GM11168 (cell line): ENCODE results near the gene IPO9.
"Not testable (repeated sequence)": the region's sequence is repeated elsewhere in the genome, so short reads cannot be mapped to it uniquely, and the experiment has no call there.

Experiments
- in situ Hi-C: fragments of 300-500 bp; cut with MboI; formaldehyde crosslinking; loops from one replicate; pipeline ENCODE4 v1.12.0; 2022; ENCODE audit warnings: low sequenced_read_pairs; ENCODE audit not compliant: unreplicated experiment

Gene IPO9

DNA sequence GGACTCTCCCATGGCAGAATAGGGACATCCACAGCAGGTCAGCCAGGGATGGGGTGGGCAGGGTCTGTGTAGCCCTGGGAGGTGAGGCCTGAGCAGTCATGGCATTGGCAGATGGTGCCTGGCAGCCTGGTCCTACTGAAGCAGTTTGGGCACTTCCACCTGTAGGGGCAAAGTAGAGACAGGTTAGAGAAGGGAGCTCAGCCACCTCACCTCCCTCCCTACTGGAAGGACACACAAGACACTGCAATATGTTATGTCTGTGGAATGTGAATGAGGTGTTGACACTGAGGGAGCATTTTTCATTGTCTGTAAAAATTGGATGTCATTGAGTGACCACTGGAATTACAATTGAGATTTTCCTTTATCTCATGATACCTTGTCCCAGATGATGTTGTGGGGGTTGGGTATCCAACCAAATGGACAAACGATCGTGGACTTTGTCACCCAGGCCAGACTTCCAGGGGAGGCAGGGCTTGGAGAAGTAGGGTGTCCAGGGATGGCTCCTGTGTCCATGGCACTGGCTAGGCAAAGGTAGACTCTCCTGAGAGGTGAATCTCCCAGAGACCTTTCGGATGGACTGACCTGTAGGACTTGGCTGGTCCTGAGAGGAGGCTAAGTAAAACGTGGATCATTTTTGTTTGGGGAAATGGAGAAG lies 69.4 kb downstream of the IPO9 start:
- in situ Hi-C loops = loop anchor here (25.0 kb wide), 1 partner anchor 214 kb away; the partner anchor contains the start of gene GPR37L1

- in situ Hi-C loops = loop anchor here (25.0 kb wide), 1 partner anchor 213 kb away; the partner anchor contains the start of gene GPR37L1
These were observed 70.0 kb downstream of the IPO9 start for GRCh38 chr1:201898992-201899391.

DNA sequence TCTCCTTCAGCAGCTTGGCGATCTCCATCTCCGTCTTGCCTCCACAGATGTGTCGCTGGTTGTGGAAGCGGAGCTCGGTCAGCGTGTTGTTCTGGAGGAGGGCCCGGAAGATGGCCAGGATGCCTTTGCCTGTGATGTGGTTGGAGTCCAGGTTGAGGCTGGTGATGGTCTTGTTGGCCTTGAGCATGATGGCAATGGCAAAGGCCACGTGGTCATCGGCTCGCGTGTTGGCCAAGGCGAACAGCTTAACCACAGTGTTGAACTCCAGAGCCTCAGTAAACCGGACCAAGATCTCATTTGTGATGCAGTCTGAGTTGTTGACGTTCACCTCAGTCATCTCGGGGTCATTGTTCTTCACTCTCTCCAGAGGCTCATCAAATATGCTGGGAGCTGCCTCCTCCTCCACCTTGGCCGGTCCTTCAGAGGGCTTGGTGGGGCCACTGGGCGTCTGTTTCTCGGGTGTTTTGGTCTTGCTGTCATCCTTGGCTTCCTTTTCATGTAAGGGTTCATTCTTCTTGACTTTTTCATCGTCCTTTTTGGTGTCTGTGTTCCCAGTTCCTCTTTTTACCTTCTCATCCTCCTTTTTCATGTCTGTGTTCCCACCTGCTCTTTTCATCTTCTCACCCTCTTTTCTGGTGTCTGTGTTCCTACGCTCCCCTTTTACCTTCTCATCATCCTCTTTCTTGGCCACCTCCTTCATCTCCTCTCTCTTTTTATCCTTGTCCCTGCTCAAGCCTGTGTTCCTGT lies 70.9 kb downstream of the IPO9 start:
- in situ Hi-C loops = loop anchor here (25.0 kb wide), 1 partner anchor 212 kb away; the partner anchor contains the start of gene GPR37L1

DNA sequence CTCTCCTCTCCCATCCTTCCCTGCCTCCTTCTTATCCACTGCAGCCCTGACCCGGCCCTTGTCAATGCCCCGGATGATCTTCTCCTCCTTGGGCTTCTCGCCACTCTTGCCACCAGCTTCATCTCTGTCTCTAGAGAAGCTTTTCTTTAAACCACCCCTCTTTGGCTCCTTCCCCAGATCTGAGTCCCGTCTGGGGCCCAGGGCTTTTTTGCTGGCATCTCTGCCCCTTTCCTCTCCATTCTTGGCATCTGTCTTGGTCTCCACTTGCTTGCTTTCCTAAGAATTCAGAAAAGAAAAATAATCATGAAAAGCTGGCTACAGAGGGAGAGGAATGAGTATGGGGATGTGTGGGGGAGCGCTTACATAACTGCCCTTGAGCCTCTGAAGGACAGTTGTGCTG lies 71.5 kb downstream of the IPO9 start:
- in situ Hi-C loops = no loop called here

DNA sequence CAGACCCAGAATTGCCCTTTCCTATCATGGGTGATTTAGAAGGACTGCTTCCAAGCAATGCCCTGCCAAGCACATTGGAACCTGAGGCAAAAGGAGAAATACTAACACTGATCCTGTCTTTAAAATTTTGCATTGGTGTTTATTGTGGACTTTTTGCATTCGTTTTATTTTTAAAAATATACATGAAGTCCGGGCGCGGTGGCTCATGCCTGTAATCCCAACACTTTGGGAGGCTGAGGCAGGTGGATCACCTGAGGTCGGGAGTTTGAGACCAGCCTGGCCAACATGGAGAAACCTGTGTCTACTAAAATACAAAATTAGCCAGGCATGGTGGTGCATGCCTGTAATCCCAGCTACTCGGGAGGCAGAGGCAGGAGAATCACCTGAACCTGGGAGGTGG lies 72.1 kb downstream of the IPO9 start:
- in situ Hi-C loops = not testable (repeated sequence)

GRCh38 chr1:201902198-201902597 lies 73.2 kb downstream of the IPO9 start:
- in situ Hi-C loops = no loop called here

GRCh38 chr1:201903135-201903534 lies 74.2 kb downstream of the IPO9 start:
- in situ Hi-C loops = no loop called here

DNA sequence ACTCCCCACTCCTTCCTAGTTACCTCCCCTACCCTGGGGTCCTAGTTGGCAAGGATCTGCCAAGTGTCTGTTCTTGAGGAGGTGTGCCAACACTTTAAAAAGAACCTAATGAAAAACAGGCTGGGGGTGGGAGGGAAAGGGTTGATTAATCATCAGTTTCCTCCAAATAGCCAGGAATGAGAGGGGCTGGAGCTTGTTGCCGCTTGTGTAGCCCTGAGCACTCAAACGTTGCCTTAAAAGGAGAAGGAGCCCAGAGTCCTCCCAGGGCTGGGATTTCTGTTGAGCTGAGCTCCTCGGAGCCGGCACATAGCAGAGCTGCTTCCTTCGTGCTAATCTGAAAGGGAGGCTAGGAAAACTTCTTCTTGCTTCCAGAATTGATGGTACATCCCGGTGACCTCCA lies 75.6 kb downstream of the IPO9 start:
- in situ Hi-C loops = no loop called here

GRCh38 chr1:201905234-201905890 lies 76.4 kb downstream of the IPO9 start:
- in situ Hi-C loops = no loop called here

DNA sequence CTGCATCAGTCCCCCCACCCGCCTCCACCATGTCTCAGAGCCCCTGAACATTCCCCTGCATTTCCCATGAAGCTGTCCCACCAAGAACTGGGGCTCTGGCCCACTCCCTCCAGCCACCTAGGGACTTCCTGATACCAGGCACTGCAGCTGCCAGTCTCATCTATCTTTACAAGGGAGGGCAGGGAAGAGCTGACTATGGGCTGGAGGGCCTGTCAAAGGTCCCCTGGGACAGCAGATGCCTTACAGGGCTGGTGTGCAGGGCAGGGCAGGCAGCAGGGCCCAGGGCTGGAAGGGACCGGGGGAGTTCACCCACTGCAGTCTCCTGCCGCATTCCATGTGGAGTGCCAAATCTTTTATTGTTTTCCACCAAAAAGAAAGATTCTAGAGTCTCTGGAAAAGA lies 77.4 kb downstream of the IPO9 start:
- in situ Hi-C loops = no loop called here

GRCh38 chr1:201907621-201908020 lies 78.7 kb downstream of the IPO9 start:
- in situ Hi-C loops = no loop called here

GRCh38 chr1:201911826-201912571 lies 83.0 kb downstream of the IPO9 start:
- in situ Hi-C loops = no loop called here

- in situ Hi-C loops = no loop called here
These were observed 83.9 kb downstream of the IPO9 start for GRCh38 chr1:201912832-201913231.

DNA sequence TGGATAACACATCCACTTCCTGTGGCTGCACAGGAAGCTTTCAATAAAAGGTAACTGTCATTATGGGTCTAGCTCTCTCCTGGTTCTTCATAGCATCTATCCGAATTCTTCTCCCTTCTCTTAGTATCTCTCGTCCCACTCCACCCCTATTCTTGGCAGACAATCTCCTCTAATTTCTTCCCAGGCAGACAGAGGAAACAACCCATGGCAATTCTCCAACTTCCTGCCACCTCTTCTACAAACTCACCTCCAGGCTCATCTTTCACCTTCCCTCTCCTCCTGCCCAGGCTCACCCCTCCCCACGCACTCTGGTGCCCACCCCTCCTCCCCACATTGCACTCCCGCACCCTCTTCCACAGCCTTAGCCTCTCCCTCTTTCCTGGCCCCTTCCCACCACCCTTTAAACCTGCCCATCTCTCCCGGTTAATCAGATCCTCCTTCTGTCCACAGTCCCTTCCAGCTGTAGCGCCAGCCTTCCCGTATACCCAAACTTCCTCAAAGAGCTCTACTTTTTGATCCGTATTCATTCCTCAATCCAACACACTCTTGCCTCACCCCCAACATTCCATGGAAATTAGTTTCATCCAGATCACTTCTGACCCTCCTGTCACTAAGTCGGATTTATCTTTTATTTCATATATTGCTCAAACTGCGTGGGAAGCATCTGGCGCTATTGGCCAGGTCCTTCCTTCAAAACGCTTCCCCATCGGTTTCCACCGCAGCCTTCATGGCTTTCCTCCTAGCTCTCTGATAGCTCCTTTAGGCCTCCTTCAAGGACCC lies 85.7 kb downstream of the IPO9 start:
- in situ Hi-C loops = no loop called here

GRCh38 chr1:201916649-201917249 lies 87.8 kb downstream of the IPO9 start:
- in situ Hi-C loops = no loop called here

- in situ Hi-C loops = no loop called here
These were observed 88.5 kb downstream of the IPO9 start for GRCh38 chr1:201917362-201918033.

DNA sequence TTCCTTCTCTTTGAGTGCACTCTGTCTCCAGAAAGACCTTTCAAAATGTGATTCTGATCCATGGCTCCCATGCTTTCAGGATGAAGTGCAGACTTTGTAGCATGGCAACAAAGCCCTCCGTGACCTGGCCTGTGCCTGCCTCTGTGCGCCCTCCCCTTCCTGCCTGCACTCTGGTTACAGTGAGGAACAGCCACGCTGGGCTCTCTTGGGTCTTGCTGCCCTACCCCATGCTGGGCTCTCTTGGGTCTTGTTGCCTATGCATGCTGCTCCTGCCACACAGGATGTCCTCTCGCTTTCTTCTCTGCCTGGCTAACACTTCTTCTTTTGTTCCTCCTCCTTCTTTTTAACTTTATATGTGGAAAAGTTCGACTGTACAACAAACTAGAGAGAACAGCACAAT lies 89.4 kb downstream of the IPO9 start:
- in situ Hi-C loops = no loop called here

DNA sequence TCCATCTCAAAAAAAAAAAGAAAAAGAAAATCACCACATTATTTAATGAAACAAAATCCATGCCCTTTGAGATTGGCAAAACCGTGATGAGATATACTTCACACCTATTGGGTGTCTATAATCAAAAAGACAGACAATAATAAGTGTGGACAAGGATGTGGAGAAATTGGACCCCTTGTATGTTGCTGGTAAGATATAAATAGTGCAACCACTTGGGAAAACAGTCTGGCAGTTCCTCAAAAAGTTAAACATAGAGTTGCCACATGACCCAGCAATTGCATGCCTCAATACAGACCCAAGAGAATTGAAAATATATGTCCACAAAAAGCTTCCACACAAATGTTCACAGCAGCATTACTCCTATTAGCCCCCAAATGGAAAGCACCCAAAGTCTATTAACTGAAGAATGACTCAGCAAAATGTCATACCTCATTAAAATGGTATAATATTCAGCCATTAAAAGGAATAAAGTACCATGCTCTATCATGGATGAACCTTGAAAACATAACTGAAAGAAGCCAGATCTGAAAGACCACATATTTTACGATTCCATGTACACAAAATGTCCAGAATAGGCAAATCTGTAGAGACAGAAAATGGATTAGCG lies 93.1 kb downstream of the IPO9 start:
- in situ Hi-C loops = no loop called here

DNA sequence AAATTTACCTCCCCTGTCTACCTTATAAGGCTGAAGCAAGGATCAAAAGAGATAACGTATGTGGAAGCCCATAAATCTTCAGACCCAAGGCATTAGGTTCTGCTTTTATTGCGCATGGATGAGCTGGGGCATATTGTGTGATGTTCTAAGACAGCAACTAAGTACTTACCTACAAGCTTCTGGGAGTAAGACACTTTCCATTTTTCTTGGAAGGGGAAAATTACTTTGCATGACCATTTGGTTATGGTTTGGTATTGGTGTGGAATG lies 96.3 kb downstream of the IPO9 start:
- in situ Hi-C loops = no loop called here
